Brain pericyte (primary cell): Measurements from ENCODE around the gene INAFM1.
"Not testable (repeated sequence)": the region's sequence is repeated elsewhere in the genome, so short reads cannot be mapped to it uniquely, and the experiment has no call there.

Experiments
- DNase-seq: peaks from one replicate; pipeline ENCODE4 v3.0.0-alpha.2; 2012; ENCODE audit warnings: low read depth, low spot score

INAFM1 gene

GRCh38 chr19:47240996-47241918, 33.4 kb upstream of the INAFM1 start:
- DNase-seq: no peak

GRCh38 chr19:47241919-47242577, 32.6 kb upstream of the INAFM1 start:
- no peak for DNase-seq

GRCh38 chr19:47243364-47243775, 31.3 kb upstream of the INAFM1 start:
- no peak for DNase-seq

- peak; percentile 82 for DNase-seq
Measured at GRCh38 chr19:47243776-47244547, 30.7 kb upstream of the INAFM1 start.

- no peak for DNase-seq
Measured at GRCh38 chr19:47247308-47247990, 27.2 kb upstream of the INAFM1 start.

- not testable (repeated sequence) for DNase-seq
Measured at GRCh38 chr19:47253016-47253415, 21.7 kb upstream of the INAFM1 start.

- DNase-seq: no peak
Measured at GRCh38 chr19:47253467-47253881, 21.2 kb upstream of the INAFM1 start.

GRCh38 chr19:47253970-47254369, 20.7 kb upstream of the INAFM1 start:
- DNase-seq: no peak

GRCh38 chr19:47255879-47256692, 18.6 kb upstream of the INAFM1 start, which contains the start of gene CCDC9:
TSS of gene CCDC9 (plus strand) at chr19:47256525. CDS start at chr19:47258401, 1,876 bp downstream.
- peak; percentile 85 for DNase-seq

- peak; percentile 97 for DNase-seq
Measured at GRCh38 chr19:47256693-47257410, 17.8 kb upstream of the INAFM1 start.

GRCh38 chr19:47257411-47258169, 17.1 kb upstream of the INAFM1 start:
- DNase-seq: no peak

GRCh38 chr19:47258434-47258833, 16.3 kb upstream of the INAFM1 start:
- DNase-seq: no peak

GRCh38 chr19:47258895-47259555, 15.7 kb upstream of the INAFM1 start:
- no peak for DNase-seq

- no peak for DNase-seq
Measured at GRCh38 chr19:47260476-47260875, 14.2 kb upstream of the INAFM1 start.

- not testable (repeated sequence) for DNase-seq
Measured at GRCh38 chr19:47261946-47262793, 12.5 kb upstream of the INAFM1 start.

- no peak for DNase-seq
Measured at GRCh38 chr19:47264629-47265028, 10.1 kb upstream of the INAFM1 start.

GRCh38 chr19:47266401-47266941, 8.2 kb upstream of the INAFM1 start:
- DNase-seq: no peak
